DOHH2 (cell line): ENCODE data around the gene WASF2.
A peak's percentile ranks its signal among the peaks of the same experiment; 100 is the strongest.
"Not testable (repeated sequence)": the region's sequence is repeated elsewhere in the genome, so short reads cannot be mapped to it uniquely, and the experiment has no call there.

Experiments used
- H3F3A ChIP-seq: fragments of 200-600 bp; sonication (generic), shearing (Covaris generic); 2 replicates; pipeline ENCODE4 v1.6.0; 2016; ENCODE audit warnings: antibody characterized with exemption, mild to moderate bottlenecking; ENCODE audit not compliant: control insufficient read depth, insufficient read depth
- H3K27ac ChIP-seq: fragments of 200-600 bp; sonication (generic); 2 replicates; pipeline ENCODE4 v1.5.1; 2014; ENCODE audit warnings: low read depth, mild to moderate bottlenecking, low read length, moderate library complexity
- H3K27me3 ChIP-seq: fragments of 200-600 bp; sonication (generic); 2 replicates; pipeline ENCODE4 v1.6.1; 2014; ENCODE audit warnings: mild to moderate bottlenecking, low read length, mixed read lengths; ENCODE audit not compliant: control insufficient read depth
- H3K36me3 ChIP-seq: fragments of 200-600 bp; sonication (generic); 2 replicates; pipeline ENCODE4 v1.6.1; 2014; ENCODE audit warnings: mild to moderate bottlenecking, low read length, moderate library complexity, mixed read lengths; ENCODE audit not compliant: control insufficient read depth
- H3K4me1 ChIP-seq: fragments of 200-600 bp; sonication (generic); 2 replicates; pipeline ENCODE4 v1.6.1; 2014; ENCODE audit warnings: mild to moderate bottlenecking, low read length, mixed read lengths; ENCODE audit not compliant: control insufficient read depth
- H3K4me2 ChIP-seq: fragments of 200-600 bp; sonication (generic); 2 replicates; pipeline ENCODE4 v1.6.0; 2014; ENCODE audit warnings: mild to moderate bottlenecking, low read length, moderate library complexity
- H3K4me3 ChIP-seq: fragments of 200-600 bp; sonication (generic); 2 replicates; pipeline ENCODE4 v1.5.1; 2014; ENCODE audit warnings: mild to moderate bottlenecking, low read length, mixed read lengths
- H3K79me2 ChIP-seq: fragments of 200-600 bp; sonication (generic); 2 replicates; pipeline ENCODE4 v1.6.1; 2014; ENCODE audit warnings: mild to moderate bottlenecking, low read length, mixed read lengths; ENCODE audit not compliant: control insufficient read depth
- H3K9me2 ChIP-seq: fragments of 200-600 bp; sonication (generic); replicated peaks from 2 replicates; pipeline ENCODE4 v1.6.1; 2014; ENCODE audit warnings: mild to moderate bottlenecking, low read length, mixed read lengths; ENCODE audit not compliant: control insufficient read depth
- H3K9me3 ChIP-seq: fragments of 200-600 bp; sonication (generic); 2 replicates; pipeline ENCODE4 v1.6.1; 2014; ENCODE audit warnings: antibody characterized with exemption, low read length, mixed read lengths; ENCODE audit not compliant: control insufficient read depth, insufficient read depth
- H4K20me1 ChIP-seq: fragments of 200-600 bp; sonication (generic); 2 replicates; pipeline ENCODE4 v1.6.0; 2014; ENCODE audit warnings: low read depth, mild to moderate bottlenecking, antibody characterized with exemption, low read length, moderate library complexity; ENCODE audit not compliant: control insufficient read depth, insufficient read depth
- EZH2phosphoT487 ChIP-seq: fragments of 200-600 bp; sonication (generic); IDR thresholded peaks from 2 replicates; pipeline ENCODE4 v1.6.1; 2017; ENCODE audit warnings: borderline replicate concordance, mild to moderate bottlenecking, antibody characterized with exemption, low read length, moderate library complexity, mixed read lengths
- TF ChIP-seq, protein P1 (sequence below): fragments of 200-600 bp; sonication (generic); IDR thresholded peaks from one replicate; pipeline ENCODE4 v1.5.1; 2014; ENCODE audit warnings: antibody characterized with exemption, mild to moderate bottlenecking, low read depth, low read length; ENCODE audit not compliant: poor library complexity, severe bottlenecking

Gene WASF2

DNA sequence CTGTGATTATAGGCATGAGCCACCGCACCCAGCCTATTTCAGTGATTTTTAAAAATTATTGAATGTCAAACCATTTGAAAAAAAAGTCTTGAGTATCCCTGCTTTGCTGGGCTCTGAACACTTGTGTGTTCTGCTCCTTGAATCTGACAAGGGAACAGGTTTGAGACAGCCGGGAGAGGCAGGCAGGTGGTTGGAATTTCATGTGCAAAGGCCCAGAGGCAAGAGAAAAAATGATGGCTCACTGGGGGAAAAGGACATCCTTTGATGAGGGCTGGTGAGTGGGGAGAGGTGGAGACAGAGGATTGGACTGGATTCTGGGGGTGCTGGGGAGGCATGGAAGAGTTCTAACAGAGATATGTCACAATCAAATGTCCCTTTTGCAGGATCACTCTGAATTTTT, 13.1 kb upstream of the WASF2 start:
- Histone ChIP-seq H3K79me2 (no peaks in the 10 kb centered on the region), H3K4me2 (no peak overlapping the region), H3K9me3 (peaks cover 5% of the 10 kb centered on the region; the same call in 1 of the 2 replicates), H3K36me3 (no peaks in the 10 kb centered on the region), H4K20me1 (no peaks in the 10 kb centered on the region), H3K27ac (no peak overlapping the region), H3K9me2 (no peaks in the 10 kb centered on the region), H3K27me3 (no peaks in the 10 kb centered on the region), H3F3A (peaks cover 9% of the 10 kb centered on the region; the same call in 1 of the 2 replicates), H3K4me1 (peaks cover 21% of the 10 kb centered on the region), H3K4me3 (no peak overlapping the region)
- TF ChIP-seq EZH2phosphoT487: no peak
- TF ChIP-seq, protein P1, sequence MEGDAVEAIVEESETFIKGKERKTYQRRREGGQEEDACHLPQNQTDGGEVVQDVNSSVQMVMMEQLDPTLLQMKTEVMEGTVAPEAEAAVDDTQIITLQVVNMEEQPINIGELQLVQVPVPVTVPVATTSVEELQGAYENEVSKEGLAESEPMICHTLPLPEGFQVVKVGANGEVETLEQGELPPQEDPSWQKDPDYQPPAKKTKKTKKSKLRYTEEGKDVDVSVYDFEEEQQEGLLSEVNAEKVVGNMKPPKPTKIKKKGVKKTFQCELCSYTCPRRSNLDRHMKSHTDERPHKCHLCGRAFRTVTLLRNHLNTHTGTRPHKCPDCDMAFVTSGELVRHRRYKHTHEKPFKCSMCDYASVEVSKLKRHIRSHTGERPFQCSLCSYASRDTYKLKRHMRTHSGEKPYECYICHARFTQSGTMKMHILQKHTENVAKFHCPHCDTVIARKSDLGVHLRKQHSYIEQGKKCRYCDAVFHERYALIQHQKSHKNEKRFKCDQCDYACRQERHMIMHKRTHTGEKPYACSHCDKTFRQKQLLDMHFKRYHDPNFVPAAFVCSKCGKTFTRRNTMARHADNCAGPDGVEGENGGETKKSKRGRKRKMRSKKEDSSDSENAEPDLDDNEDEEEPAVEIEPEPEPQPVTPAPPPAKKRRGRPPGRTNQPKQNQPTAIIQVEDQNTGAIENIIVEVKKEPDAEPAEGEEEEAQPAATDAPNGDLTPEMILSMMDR: no peak

DNA sequence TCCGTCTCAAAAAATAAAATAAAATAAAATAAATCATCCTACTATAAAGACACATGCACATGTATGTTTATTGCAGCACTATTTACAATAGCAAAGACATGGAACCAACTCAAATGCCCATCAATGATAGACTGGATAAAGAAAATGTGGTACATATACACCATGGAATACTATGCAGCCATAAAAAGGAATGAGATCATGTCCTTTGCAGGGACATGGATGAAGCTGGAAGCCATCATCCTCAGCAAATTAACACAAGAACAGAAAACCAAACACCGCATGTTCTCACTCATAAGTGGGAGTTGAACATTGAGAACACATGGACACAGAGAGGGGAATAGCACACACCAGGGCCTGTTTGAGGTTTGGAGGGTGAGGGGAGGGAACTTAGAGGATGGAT, 11.2 kb upstream of the WASF2 start:
- not testable (repeated sequence) for H3K9me2 ChIP-seq, H3K36me3 ChIP-seq, H3K9me3 ChIP-seq, H3K4me3 ChIP-seq, H3K79me2 ChIP-seq, H4K20me1 ChIP-seq, H3K4me2 ChIP-seq, H3K27me3 ChIP-seq, H3K27ac ChIP-seq
- H3K4me1 ChIP-seq: peaks cover 36% of the 10 kb centered on the region
- peaks cover 11% of the 10 kb centered on the region; the same call in 1 of the 2 replicates for H3F3A ChIP-seq

DNA sequence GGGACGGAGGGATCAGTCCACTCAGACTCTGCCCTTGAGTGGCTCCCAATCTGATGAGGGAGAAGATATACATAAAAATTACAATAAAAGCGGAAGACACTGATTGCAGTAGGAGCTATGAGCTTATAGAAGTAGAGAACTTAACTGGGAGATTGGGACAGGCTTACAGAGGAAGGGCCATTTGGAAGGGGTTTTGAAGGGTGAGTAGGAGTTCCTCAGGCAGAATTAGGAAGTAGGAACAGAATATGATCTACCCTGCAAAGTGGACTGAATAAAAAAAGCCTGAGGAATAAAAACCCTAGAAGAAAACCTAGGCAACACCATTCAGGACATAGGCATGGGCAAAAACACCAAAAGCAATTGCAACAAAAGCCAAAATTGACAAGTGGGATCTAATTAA, 9.2 kb upstream of the WASF2 start:
- Histone ChIP-seq H3K27ac (peak overlapping the region; percentile 91), H3F3A (peaks cover 11% of the 10 kb centered on the region; the same call in 1 of the 2 replicates), H3K27me3 (no peaks in the 10 kb centered on the region), H4K20me1 (no peaks in the 10 kb centered on the region), H3K4me3 (peak overlapping the region; percentile 49), H3K9me3 (peaks cover 5% of the 10 kb centered on the region; the same call in 1 of the 2 replicates), H3K79me2 (no peaks in the 10 kb centered on the region), H3K9me2 (no peaks in the 10 kb centered on the region), H3K36me3 (no peaks in the 10 kb centered on the region), H3K4me1 (peaks cover 36% of the 10 kb centered on the region), H3K4me2 (peak overlapping the region; percentile 52)
- TF ChIP-seq, protein P1: no peak
- no peak for TF ChIP-seq EZH2phosphoT487

DNA sequence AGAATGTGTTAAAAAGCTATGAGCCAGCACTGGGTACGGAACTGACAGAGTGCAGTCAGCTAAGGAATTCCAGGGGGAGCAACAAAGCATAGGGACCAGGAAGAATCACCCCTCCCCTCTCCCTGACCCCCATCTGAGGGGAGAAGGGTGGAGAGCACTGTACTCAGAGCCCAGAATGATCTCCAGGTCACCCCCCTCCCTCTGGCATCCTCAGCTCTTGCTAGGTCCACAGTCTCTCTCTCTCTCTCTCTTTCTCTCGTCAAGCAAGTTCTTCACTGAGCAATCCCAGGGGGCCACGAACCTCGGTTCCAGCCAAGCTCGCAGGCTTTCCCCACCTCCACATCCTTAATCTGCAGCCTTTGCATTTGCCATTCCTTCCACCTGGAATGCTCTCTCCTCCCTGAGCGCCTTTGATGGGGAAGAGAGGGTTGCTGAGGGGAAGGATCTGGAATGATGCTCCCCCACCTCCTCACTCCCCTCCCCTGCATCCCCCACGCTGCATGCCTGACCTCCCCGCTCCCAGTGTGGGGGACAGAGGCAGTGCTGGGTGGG, 6.7 kb upstream of the WASF2 start:
- H4K20me1 ChIP-seq: no peaks in the 10 kb centered on the region
- H3K4me2 ChIP-seq: peak overlapping the region; percentile 30; the same call in 1 of the 2 replicates
- no peaks in the 10 kb centered on the region for H3K9me2 ChIP-seq
- no peaks in the 10 kb centered on the region for H3K36me3 ChIP-seq
- no peak overlapping the region for H3K4me3 ChIP-seq
- H3K79me2 ChIP-seq: no peaks in the 10 kb centered on the region
- no peaks in the 10 kb centered on the region for H3K27me3 ChIP-seq
- TF ChIP-seq, protein P1: no peak
- TF ChIP-seq EZH2phosphoT487: no peak
- peaks cover 15% of the 10 kb centered on the region; the same call in 1 of the 2 replicates for H3F3A ChIP-seq
- H3K4me1 ChIP-seq: peaks cover 48% of the 10 kb centered on the region
- H3K9me3 ChIP-seq: peaks cover 5% of the 10 kb centered on the region; the same call in 1 of the 2 replicates
- H3K27ac ChIP-seq: no peak overlapping the region
